Vagina (tissue), 2 donors: ENCODE data around the gene COMMD2.

Experiments
- POLR2A ChIP-seq, 2 donors: fragments of 450-650 bp; IDR thresholded peaks; one replicate each; pipeline ENCODE4 v1.6.1; 2017; ENCODE audit warnings: antibody characterized with exemption in 2 of 2, mild to moderate bottlenecking in 2 of 2, moderate library complexity in 2 of 2
- TF ChIP-seq, protein P1 (sequence below), 3 experiments: fragments of 450-650 bp in 2 of 3; fragments of 200-600 bp in 1 of 3; sonication (generic) in 1 of 3; IDR thresholded peaks; one replicate each; pipeline ENCODE4 v1.5.1; 2017 to 2019; ENCODE audit warnings: antibody characterized with exemption in 3 of 3, mild to moderate bottlenecking in 2 of 3, moderate library complexity in 2 of 3

- TF ChIP-seq, protein P1, sequence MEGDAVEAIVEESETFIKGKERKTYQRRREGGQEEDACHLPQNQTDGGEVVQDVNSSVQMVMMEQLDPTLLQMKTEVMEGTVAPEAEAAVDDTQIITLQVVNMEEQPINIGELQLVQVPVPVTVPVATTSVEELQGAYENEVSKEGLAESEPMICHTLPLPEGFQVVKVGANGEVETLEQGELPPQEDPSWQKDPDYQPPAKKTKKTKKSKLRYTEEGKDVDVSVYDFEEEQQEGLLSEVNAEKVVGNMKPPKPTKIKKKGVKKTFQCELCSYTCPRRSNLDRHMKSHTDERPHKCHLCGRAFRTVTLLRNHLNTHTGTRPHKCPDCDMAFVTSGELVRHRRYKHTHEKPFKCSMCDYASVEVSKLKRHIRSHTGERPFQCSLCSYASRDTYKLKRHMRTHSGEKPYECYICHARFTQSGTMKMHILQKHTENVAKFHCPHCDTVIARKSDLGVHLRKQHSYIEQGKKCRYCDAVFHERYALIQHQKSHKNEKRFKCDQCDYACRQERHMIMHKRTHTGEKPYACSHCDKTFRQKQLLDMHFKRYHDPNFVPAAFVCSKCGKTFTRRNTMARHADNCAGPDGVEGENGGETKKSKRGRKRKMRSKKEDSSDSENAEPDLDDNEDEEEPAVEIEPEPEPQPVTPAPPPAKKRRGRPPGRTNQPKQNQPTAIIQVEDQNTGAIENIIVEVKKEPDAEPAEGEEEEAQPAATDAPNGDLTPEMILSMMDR (IDR thresholded peaks at IDR 0.05): no peak
- no peak for TF ChIP-seq POLR2A (IDR thresholded peaks at IDR 0.05)
These were observed 13.4 kb downstream of the COMMD2 start for GRCh38 chr3:149738876-149739275.
